Lower lobe of right lung (tissue), 2 donors: ENCODE results near the gene SLC6A19. TPM values are rescaled to one million over a fixed set of nuclear protein-coding genes. Genes with fewer than 3 reads are reported as not detected.

Experiments used
- ATAC-seq, 2 donors: fragments of 200-7000 bp; cut with Tn5 transposase; one replicate each; pipeline ENCODE4 v1.9.1; 2020 to 2022; ENCODE audit warnings: mild to moderate bottlenecking in 2 of 2, moderate library complexity in 2 of 2
- DNase-seq: peaks from one replicate; pipeline ENCODE4 v3.0.0-alpha.2; 2020
- H3K27ac ChIP-seq: fragments of 200-600 bp; one replicate; pipeline ENCODE4 v1.8.0; 2022
- H3K27me3 ChIP-seq: fragments of 200-600 bp; one replicate; pipeline ENCODE4 v1.8.0; 2022; ENCODE audit warnings: low read depth
- H3K36me3 ChIP-seq: fragments of 200-600 bp; one replicate; pipeline ENCODE4 v1.8.0; 2022; ENCODE audit warnings: mild to moderate bottlenecking
- H3K4me1 ChIP-seq: fragments of 200-600 bp; one replicate; pipeline ENCODE4 v1.8.0; 2022
- H3K4me3 ChIP-seq: fragments of 200-600 bp; one replicate; pipeline ENCODE4 v1.8.0; 2022; ENCODE audit warnings: mild to moderate bottlenecking
- H3K9me3 ChIP-seq: fragments of 200-600 bp; one replicate; pipeline ENCODE4 v1.8.0; 2022
- CTCF ChIP-seq: fragments of 200-600 bp; IDR thresholded peaks from one replicate; pipeline ENCODE4 v1.8.0; 2022; ENCODE audit warnings: antibody characterized with exemption, mild to moderate bottlenecking
- intact Hi-C: fragments of 100-400 bp; cut with DNase I; formaldehyde crosslinking; loops from one replicate; pipeline ENCODE4 v1.11.0; 2022
- total RNA-seq: library from RNA; stranded (reverse); fragmentation: NEBNext Ultra II Directional; extraction: Animal tissue kit (Norgen Biotek cat#: 25700); gene quantifications from one replicate; pipeline ENCODE4 v1.2.1, GENCODE V29; 2021
- donor health status: DM: no; HTN: yes; CAD: no; lungs with severe emphysema.

The SLC6A19 gene
- total RNA-seq, 1 donor from 2014 or later, result not detected

- TF ChIP-seq CTCF, result no peak
- Histone ChIP-seq H3K27me3 (peaks cover 6% of the 10 kb centered on the region), H3K36me3 (no peaks in the 10 kb centered on the region), H3K4me3 (no peak overlapping the region), H3K27ac (no peak overlapping the region), H3K4me1 (no peaks in the 10 kb centered on the region), H3K9me3 (no peaks in the 10 kb centered on the region)
- intact Hi-C loops, result no loop called here
- ATAC-seq (no peak), DNase-seq (no peak)
These were observed 20.3 kb downstream of the SLC6A19 start for GRCh38 chr5:1221721-1222120.

- no peak for ATAC-seq
- Histone ChIP-seq H3K4me1 (no peaks in the 10 kb centered on the region), H3K9me3 (no peaks in the 10 kb centered on the region), H3K27me3 (peaks cover 6% of the 10 kb centered on the region), H3K27ac (no peak overlapping the region), H3K4me3 (no peak overlapping the region), H3K36me3 (no peaks in the 10 kb centered on the region)
- intact Hi-C loops, result no loop called here
- no peak for TF ChIP-seq CTCF
- DNase-seq, result no peak
These were observed 20.8 kb downstream of the SLC6A19 start for GRCh38 chr5:1222147-1222546.

- H3K4me3 ChIP-seq, result no peak overlapping the region
- intact Hi-C loops, result no loop called here
- no peak for DNase-seq
These were observed 21.4 kb downstream of the SLC6A19 start for GRCh38 chr5:1222621-1223277.

GRCh38 chr5:1223278-1223670, 21.9 kb downstream of the SLC6A19 start:
- no peak overlapping the region for H3K27ac ChIP-seq
- ATAC-seq (no peak), DNase-seq (no peak)
- H3K4me1 ChIP-seq, result no peaks in the 10 kb centered on the region
- peaks cover 6% of the 10 kb centered on the region for H3K27me3 ChIP-seq
- TF ChIP-seq CTCF, result no peak
- intact Hi-C loops, result no loop called here
- H3K9me3 ChIP-seq, result no peaks in the 10 kb centered on the region
- H3K36me3 ChIP-seq, result no peaks in the 10 kb centered on the region
- no peak overlapping the region for H3K4me3 ChIP-seq

More at GRCh38 chr5:1222621-1223277, 21.4 kb downstream of the SLC6A19 start:
- no peaks in the 10 kb centered on the region for H3K4me1 ChIP-seq
- no peak for ATAC-seq
- no peaks in the 10 kb centered on the region for H3K36me3 ChIP-seq
- no peak for TF ChIP-seq CTCF
- H3K27ac ChIP-seq, result no peak overlapping the region
- H3K27me3 ChIP-seq, result peaks cover 6% of the 10 kb centered on the region
- no peaks in the 10 kb centered on the region for H3K9me3 ChIP-seq

GRCh38 chr5:1224631-1225030, 23.2 kb downstream of the SLC6A19 start:
- H3K27me3 ChIP-seq, result peaks cover 10% of the 10 kb centered on the region
- no peaks in the 10 kb centered on the region for H3K36me3 ChIP-seq
- TF ChIP-seq CTCF, result no peak
- H3K9me3 ChIP-seq, result no peaks in the 10 kb centered on the region
- no peaks in the 10 kb centered on the region for H3K4me1 ChIP-seq
- DNase-seq (no peak), ATAC-seq (no peak)
- intact Hi-C loops, result no loop called here
- no peak overlapping the region for H3K27ac ChIP-seq
- no peak overlapping the region for H3K4me3 ChIP-seq
